HepG2 (cell line): ENCODE data around the gene ARHGEF1. TPM values are rescaled to one million over a fixed set of nuclear protein-coding genes. Genes with fewer than 3 reads are reported as not detected.

Experiments used
- AGO2 ChIP-seq: fragments of 200-400 bp; formaldehyde crosslinking; optimal IDR thresholded peaks from 2 replicates; pipeline ENCODE3; 2017; ENCODE audit warnings: mild to moderate bottlenecking, low read depth, low read length, moderate library complexity
- ARID2 ChIP-seq: sonication (generic); formaldehyde crosslinking; IDR thresholded peaks from 2 replicates; pipeline ENCODE4 v1.8.1; 2022; ENCODE audit warnings: mild to moderate bottlenecking, missing genetic modification reagents, borderline replicate concordance
- ATRX ChIP-seq: sonication (generic); formaldehyde crosslinking; IDR thresholded peaks from 2 replicates; pipeline ENCODE4 v1.4.0; 2020; ENCODE audit warnings: missing genetic modification reagents, borderline replicate concordance
- KDM4B ChIP-seq: sonication (generic); formaldehyde crosslinking; IDR thresholded peaks from 2 replicates; pipeline ENCODE4 v1.4.0; 2020; ENCODE audit warnings: missing genetic modification reagents
- PHB2 ChIP-seq: fragments of 450-650 bp; IDR thresholded peaks from 2 replicates; pipeline ENCODE4 v1.6.1; 2018; ENCODE audit not compliant: partially characterized antibody
- POLR2AphosphoS2 ChIP-seq: IDR thresholded peaks from 2 replicates; pipeline ENCODE4 v1.6.1; 2011; ENCODE audit warnings: low read depth, low read length, improper control_type of control experiment
- RFX1 ChIP-seq: fragments of 450-650 bp; IDR thresholded peaks from 2 replicates; pipeline ENCODE4 v1.6.1; 2017
- RFX3 ChIP-seq: IDR thresholded peaks from 2 replicates; pipeline ENCODE4 v1.6.1; 2016; ENCODE audit warnings: missing biosample characterization, missing genetic modification reagents
- SMAD3 ChIP-seq: sonication (generic); formaldehyde crosslinking; IDR thresholded peaks from 2 replicates; pipeline ENCODE4 v1.4.0; 2020; ENCODE audit warnings: missing genetic modification reagents
- ZBTB25 ChIP-seq: IDR thresholded peaks from 2 replicates; pipeline ENCODE4 v1.6.1; 2018; ENCODE audit warnings: missing genetic modification reagents
- ZFP36L1 ChIP-seq: sonication (generic); formaldehyde crosslinking; IDR thresholded peaks from 2 replicates; pipeline ENCODE4 v1.8.0; 2022; ENCODE audit warnings: mild to moderate bottlenecking, missing genetic modification reagents, moderate library complexity
- ZNF263 ChIP-seq: sonication (generic); formaldehyde crosslinking; IDR thresholded peaks from 2 replicates; pipeline ENCODE4 v1.4.0; 2020; ENCODE audit warnings: missing genetic modification reagents
- ZNF33B ChIP-seq: sonication (generic); formaldehyde crosslinking; IDR thresholded peaks from 2 replicates; pipeline ENCODE4 v1.5.1; 2020; ENCODE audit warnings: mild to moderate bottlenecking, missing genetic modification reagents
- ZNF549 ChIP-seq: sonication (generic); formaldehyde crosslinking; IDR thresholded peaks from 2 replicates; pipeline ENCODE4 v1.5.0; 2020; ENCODE audit warnings: missing genetic modification reagents
- ZNF564 ChIP-seq: sonication (generic); formaldehyde crosslinking; IDR thresholded peaks from 2 replicates; pipeline ENCODE4 v1.8.1; 2023; ENCODE audit warnings: mild to moderate bottlenecking, missing genetic modification reagents
- ZNF678 ChIP-seq: sonication (generic); formaldehyde crosslinking; IDR thresholded peaks from 2 replicates; pipeline ENCODE4 v1.4.0; 2020; ENCODE audit warnings: mild to moderate bottlenecking, missing genetic modification reagents
- ZNF780A ChIP-seq: sonication (generic); formaldehyde crosslinking; IDR thresholded peaks from 2 replicates; pipeline ENCODE4 v1.8.0; 2022; ENCODE audit warnings: mild to moderate bottlenecking, missing genetic modification reagents, moderate library complexity
- ZSCAN29 ChIP-seq: sonication (generic); formaldehyde crosslinking; conservative IDR thresholded peaks from 2 replicates; pipeline ENCODE4 v1.4.0; 2020; ENCODE audit warnings: mild to moderate bottlenecking, missing genetic modification reagents
- polyA plus RNA-seq, 8 experiments: library from polyadenylated mRNA; depleted of rRNA in 3 of 8; stranded (reverse) in 7 of 8; unstranded in 1 of 8; fragments of >200 nt; fragmentation: Illumina TruSeq in 4 of 8; extraction: Trizol in 4 of 8; gene quantifications; 2 replicates each; pipeline versions ENCODE4 v1.2.1 to v1.2.3, GENCODE V29; 2011 to 2016; ENCODE audit warnings: low read depth in 4 of 8, missing spikeins in 1 of 8, mixed read lengths in 1 of 8; ENCODE audit not compliant: insufficient read depth in 1 of 8
- total RNA-seq, 5 experiments: library from RNA; depleted of rRNA; stranded (reverse); fragments of >200 nt; fragmentation: Illumina TruSeq; extraction: Trizol; gene quantifications; 2 replicates each; pipeline ENCODE4 v1.2.3, GENCODE V29; 2016; ENCODE audit warnings: low read depth in 1 of 5
- TF ChIP-seq, protein P1 (sequence below): sonication (generic); formaldehyde crosslinking; IDR thresholded peaks from 2 replicates; pipeline ENCODE4 v1.8.0; 2022; ENCODE audit warnings: missing genetic modification reagents, low read depth, mild to moderate bottlenecking, borderline replicate concordance
- TF ChIP-seq, protein P2 (sequence below): sonication (generic); formaldehyde crosslinking; IDR thresholded peaks from 2 replicates; pipeline ENCODE4 v1.5.1; 2020; ENCODE audit warnings: mild to moderate bottlenecking, missing genetic modification reagents, moderate library complexity
- TF ChIP-seq, protein P3 (sequence below): sonication (generic); formaldehyde crosslinking; IDR thresholded peaks from 2 replicates; pipeline ENCODE4 v1.5.0; 2020; ENCODE audit warnings: missing genetic modification reagents
- TF ChIP-seq, protein P4 (sequence below): sonication (generic); formaldehyde crosslinking; IDR thresholded peaks from 2 replicates; pipeline ENCODE4 v1.5.1; 2020; ENCODE audit warnings: missing genetic modification reagents, mild to moderate bottlenecking, borderline replicate concordance

The ARHGEF1 gene
- total and polyA plus RNA-seq, 2 of the 13 experiments (the other 11 are each of a cell fraction or from before 2014, with no cell fraction given) = 33.7 to 34.7 TPM

- TF ChIP-seq ZBTB25 = no peak
- no peak for TF ChIP-seq ZNF263 (CRISPR knock-in tag)
- 0 out of 2 replicates have a peak, but pooled peaks have one; percentile 50 for TF ChIP-seq ARID2
- no peak for TF ChIP-seq ZSCAN29 (CRISPR knock-in tag)
- no peak for TF ChIP-seq ATRX
- no peak for TF ChIP-seq RFX1
- TF ChIP-seq PHB2 = no peak
- 0 out of 2 replicates have a peak, but pooled peaks have one; percentile 27 for TF ChIP-seq KDM4B
- TF ChIP-seq AGO2 = peak; percentile 90
- TF ChIP-seq, protein P1, sequence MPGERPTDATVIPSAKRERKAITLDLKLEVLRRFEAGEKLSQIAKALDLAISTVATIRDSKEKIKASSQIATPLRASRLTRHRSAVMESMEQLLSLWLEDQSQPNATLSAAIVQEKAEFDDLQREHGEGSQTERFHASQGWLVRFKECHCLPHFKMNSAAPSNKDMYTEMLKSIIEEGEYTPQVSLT (CRISPR knock-in tag) = no peak
- TF ChIP-seq, protein P2, sequence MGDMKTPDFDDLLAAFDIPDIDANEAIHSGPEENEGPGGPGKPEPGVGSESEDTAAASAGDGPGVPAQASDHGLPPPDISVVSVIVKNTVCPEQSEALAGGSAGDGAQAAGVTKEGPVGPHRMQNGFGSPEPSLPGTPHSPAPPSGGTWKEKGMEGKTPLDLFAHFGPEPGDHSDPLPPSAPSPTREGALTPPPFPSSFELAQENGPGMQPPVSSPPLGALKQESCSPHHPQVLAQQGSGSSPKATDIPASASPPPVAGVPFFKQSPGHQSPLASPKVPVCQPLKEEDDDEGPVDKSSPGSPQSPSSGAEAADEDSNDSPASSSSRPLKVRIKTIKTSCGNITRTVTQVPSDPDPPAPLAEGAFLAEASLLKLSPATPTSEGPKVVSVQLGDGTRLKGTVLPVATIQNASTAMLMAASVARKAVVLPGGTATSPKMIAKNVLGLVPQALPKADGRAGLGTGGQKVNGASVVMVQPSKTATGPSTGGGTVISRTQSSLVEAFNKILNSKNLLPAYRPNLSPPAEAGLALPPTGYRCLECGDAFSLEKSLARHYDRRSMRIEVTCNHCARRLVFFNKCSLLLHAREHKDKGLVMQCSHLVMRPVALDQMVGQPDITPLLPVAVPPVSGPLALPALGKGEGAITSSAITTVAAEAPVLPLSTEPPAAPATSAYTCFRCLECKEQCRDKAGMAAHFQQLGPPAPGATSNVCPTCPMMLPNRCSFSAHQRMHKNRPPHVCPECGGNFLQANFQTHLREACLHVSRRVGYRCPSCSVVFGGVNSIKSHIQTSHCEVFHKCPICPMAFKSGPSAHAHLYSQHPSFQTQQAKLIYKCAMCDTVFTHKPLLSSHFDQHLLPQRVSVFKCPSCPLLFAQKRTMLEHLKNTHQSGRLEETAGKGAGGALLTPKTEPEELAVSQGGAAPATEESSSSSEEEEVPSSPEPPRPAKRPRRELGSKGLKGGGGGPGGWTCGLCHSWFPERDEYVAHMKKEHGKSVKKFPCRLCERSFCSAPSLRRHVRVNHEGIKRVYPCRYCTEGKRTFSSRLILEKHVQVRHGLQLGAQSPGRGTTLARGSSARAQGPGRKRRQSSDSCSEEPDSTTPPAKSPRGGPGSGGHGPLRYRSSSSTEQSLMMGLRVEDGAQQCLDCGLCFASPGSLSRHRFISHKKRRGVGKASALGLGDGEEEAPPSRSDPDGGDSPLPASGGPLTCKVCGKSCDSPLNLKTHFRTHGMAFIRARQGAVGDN (CRISPR knock-in tag) = peak; percentile 42; the same call in 1 of the 2 replicates
- TF ChIP-seq RFX3 (CRISPR knock-in tag) = no peak
- TF ChIP-seq ZNF549 (CRISPR knock-in tag) = no peak
- TF ChIP-seq, protein P3, sequence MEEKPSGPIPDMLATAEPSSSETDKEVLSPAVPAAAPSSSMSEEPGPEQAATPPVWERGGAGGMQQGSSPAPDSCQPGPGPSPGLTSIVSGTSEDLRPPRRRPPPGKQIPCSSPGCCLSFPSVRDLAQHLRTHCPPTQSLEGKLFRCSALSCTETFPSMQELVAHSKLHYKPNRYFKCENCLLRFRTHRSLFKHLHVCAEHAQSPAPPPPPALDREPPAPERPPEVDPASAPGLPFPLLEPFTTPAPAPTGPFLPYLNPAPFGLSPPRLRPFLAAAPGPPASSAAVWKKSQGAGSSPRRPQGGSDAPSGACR (CRISPR knock-in tag) = no peak
- no peak for TF ChIP-seq ZFP36L1 (CRISPR knock-in tag)
- peak; percentile 51; the same call in 1 of the 2 replicates for TF ChIP-seq ZNF33B (CRISPR knock-in tag)
- no peak for TF ChIP-seq POLR2AphosphoS2
- TF ChIP-seq ZNF780A (CRISPR knock-in tag) = no peak
- TF ChIP-seq, protein P4, sequence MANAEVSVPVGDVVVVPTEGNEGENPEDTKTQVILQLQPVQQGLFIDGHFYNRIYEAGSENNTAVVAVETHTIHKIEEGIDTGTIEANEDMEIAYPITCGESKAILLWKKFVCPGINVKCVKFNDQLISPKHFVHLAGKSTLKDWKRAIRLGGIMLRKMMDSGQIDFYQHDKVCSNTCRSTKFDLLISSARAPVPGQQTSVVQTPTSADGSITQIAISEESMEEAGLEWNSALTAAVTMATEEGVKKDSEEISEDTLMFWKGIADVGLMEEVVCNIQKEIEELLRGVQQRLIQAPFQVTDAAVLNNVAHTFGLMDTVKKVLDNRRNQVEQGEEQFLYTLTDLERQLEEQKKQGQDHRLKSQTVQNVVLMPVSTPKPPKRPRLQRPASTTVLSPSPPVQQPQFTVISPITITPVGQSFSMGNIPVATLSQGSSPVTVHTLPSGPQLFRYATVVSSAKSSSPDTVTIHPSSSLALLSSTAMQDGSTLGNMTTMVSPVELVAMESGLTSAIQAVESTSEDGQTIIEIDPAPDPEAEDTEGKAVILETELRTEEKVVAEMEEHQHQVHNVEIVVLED (CRISPR knock-in tag) = no peak
- TF ChIP-seq SMAD3 (CRISPR knock-in tag) = no peak
- TF ChIP-seq ZNF678 (CRISPR knock-in tag) = no peak
- 0 out of 2 replicates have a peak, but pooled peaks have one; percentile 21 for TF ChIP-seq ZNF564 (CRISPR knock-in tag)
Measured at GRCh38 chr19:41860419-41861115, 22.4 kb upstream of the ARHGEF1 start (continued).
